HL-60/S4 treated with retinoic acid at 250 ng/mL for 4 days and 3 days (cell line): ENCODE results near the gene SNRPD2.
"Not testable (repeated sequence)": the region's sequence is repeated elsewhere in the genome, so short reads cannot be mapped to it uniquely, and the experiment has no call there.

Experiments
- in situ Hi-C: fragments of 300-500 bp; cut with MboI; formaldehyde crosslinking; loops from 2 replicates; pipeline ENCODE4 v1.7.0; 2022; ENCODE audit warnings: low sequenced_read_pairs

SNRPD2 gene

GRCh38 chr19:45691516-45692186 is at the start of gene SNRPD2:
SNRPD2 (minus strand) TSS chr19:45691953; CDS start chr19:45691888, 65 bp downstream.
- in situ Hi-C loops: no loop called here

GRCh38 chr19:45739498-45740439 is 48.0 kb upstream of the SNRPD2 start:
- in situ Hi-C loops: no loop called here

- in situ Hi-C loops: no loop called here
These were observed 41.5 kb upstream of the SNRPD2 start, which contains the start of gene MEIOSIN for GRCh38 chr19:45733160-45733810. MEIOSIN (plus strand) TSS chr19:45733439; CDS start chr19:45735377, 1,938 bp downstream.

- in situ Hi-C loops: no loop called here
These were observed 38.9 kb upstream of the SNRPD2 start, which contains the start of gene FBXO46 for GRCh38 chr19:45730368-45731288. FBXO46 (minus strand) TSS chr19:45730896; CDS start chr19:45713495, 17,401 bp downstream.

GRCh38 chr19:45729800-45730290 is 38.1 kb upstream of the SNRPD2 start:
- in situ Hi-C loops: no loop called here

GRCh38 chr19:45728683-45729082 is 36.9 kb upstream of the SNRPD2 start:
- in situ Hi-C loops: not testable (repeated sequence)

GRCh38 chr19:45720065-45720464 is 28.3 kb upstream of the SNRPD2 start:
- in situ Hi-C loops: not testable (repeated sequence)

- in situ Hi-C loops: no loop called here
These were observed 26.4 kb upstream of the SNRPD2 start for GRCh38 chr19:45717983-45718650.

- in situ Hi-C loops: no loop called here
These were observed 25.6 kb upstream of the SNRPD2 start for GRCh38 chr19:45717131-45717982.

- in situ Hi-C loops: no loop called here
These were observed 24.8 kb upstream of the SNRPD2 start for GRCh38 chr19:45716359-45717130.

- in situ Hi-C loops: no loop called here
These were observed 23.4 kb upstream of the SNRPD2 start for GRCh38 chr19:45715139-45715538.

- in situ Hi-C loops: no loop called here
These were observed 21.4 kb upstream of the SNRPD2 start for GRCh38 chr19:45713141-45713540.

- in situ Hi-C loops: no loop called here
These were observed 20.9 kb upstream of the SNRPD2 start for GRCh38 chr19:45712699-45713067.

GRCh38 chr19:45711851-45712698 is 20.3 kb upstream of the SNRPD2 start:
- in situ Hi-C loops: no loop called here

- in situ Hi-C loops: no loop called here
These were observed 18.8 kb upstream of the SNRPD2 start for GRCh38 chr19:45710356-45711130.
